ENCODE results near the gene LSS.

- TF ChIP-seq CTCF (conservative IDR thresholded peaks at IDR 0.05) (no peak), ZFX (IDR thresholded peaks at IDR 0.05) (no peak)
Observed at GRCh38 chr21:46152927-46153246, 75.7 kb downstream of the LSS start.
